Activated gamma-delta T cell (primary cell): ENCODE data around the gene MOV10L1.
"Not testable (repeated sequence)": the region's sequence is repeated elsewhere in the genome, so short reads cannot be mapped to it uniquely, and the experiment has no call there.

Experiments used
- DNase-seq: peaks from one replicate; lab custom pipeline; 2025; lab: John Stamatoyannopoulos, UW

MOV10L1 gene

DNA sequence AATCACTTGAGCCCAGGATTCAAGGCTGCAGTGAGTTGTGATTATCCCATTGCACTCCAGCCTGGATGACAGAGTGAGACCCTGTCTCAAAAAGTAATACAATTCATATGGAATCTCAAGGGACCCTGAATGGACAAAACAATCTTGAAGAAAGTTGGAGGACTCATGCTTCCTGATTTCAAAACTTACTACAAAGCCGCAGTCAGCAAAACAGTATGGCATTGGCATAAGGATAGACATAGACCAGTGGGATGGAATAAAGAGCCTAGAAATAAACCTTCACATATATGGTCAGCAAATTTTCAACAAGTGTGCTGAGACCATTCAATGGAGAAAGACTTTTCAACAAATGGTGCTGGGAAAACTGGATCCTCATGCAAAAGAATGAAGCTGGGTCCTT lies 113.5 kb downstream of the MOV10L1 start:
- DNase-seq = no peak

DNA sequence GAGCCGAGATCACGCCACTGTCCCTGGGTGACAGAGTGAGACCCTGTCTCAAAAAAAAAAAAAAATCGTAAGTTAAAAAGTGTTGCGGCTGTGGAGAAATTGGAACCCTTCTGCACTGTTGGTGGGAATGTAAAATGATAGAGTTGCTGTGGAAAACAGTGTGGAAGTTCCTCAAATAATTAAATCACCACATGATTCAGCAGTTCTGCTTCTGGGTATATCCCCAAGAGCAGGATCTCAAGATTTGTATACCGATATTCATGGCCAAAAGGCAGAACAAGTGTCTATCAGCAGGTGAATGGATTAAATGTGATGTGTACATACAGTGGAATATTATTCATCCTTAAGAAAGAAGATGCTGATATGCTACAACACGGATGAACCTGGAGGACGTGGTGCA lies 114.8 kb downstream of the MOV10L1 start:
- no peak for DNase-seq

- not testable (repeated sequence) for DNase-seq
These were observed 115.2 kb downstream of the MOV10L1 start for GRCh38 chr22:50204998-50205397.

GRCh38 chr22:50205781-50206569 lies 116.2 kb downstream of the MOV10L1 start:
- no peak for DNase-seq

DNA sequence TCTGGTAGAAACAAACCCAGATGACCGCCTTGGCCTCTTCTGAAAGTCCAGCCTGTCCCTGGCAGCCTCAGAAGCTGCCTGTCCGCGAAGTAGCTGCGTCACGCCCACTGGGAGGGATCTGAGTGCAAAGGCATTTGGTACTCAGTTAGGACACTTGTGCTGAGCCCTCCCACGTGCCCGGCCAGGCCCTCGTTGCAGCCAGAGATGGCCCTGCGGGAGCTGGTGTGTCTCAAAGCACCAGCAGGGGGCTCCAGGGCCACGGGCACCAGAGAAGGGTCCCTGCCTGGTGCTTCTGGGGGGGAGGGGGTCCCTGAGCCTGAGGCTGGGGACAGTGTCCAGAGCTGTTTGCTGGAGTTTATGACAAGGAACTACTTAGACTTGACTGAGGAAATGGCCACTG lies 116.8 kb downstream of the MOV10L1 start:
- DNase-seq = no peak

DNA sequence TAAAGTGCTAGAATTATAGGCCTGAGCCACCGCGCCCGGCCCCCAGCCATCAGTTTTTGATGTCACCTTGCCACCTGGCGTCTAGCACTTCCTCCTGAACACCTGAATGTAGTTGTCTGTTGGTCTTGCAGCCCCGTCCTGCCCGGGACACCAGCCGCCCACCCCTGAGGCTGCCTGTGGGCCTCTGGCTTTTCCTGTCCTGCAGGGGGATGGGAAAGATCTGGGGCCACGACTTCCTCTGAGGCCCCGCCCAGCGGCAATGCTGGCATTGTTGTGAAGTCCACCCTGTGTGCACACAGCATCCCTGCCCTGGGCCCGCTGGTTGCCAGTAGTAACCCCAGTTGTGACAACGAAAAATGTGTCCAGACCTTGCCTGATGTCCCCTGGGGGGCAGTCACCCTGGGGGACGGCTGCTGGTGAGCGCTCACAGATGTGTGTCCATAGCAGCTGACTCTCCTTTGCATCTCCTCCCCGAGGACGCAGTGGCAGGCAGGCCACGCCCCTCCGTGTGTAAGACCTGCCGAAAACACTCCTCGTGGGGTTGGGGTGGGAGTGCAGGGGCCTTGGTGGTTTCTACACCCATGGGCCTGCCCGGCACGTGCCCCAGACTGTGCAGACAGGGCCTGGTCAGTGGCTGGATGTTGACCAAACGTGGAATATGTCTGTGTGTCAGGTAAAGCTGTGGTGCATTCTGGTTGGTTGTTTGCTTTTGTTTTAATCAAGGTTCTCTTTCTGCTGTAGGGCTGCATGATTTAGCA lies 117.8 kb downstream of the MOV10L1 start:
- DNase-seq = no peak

DNA sequence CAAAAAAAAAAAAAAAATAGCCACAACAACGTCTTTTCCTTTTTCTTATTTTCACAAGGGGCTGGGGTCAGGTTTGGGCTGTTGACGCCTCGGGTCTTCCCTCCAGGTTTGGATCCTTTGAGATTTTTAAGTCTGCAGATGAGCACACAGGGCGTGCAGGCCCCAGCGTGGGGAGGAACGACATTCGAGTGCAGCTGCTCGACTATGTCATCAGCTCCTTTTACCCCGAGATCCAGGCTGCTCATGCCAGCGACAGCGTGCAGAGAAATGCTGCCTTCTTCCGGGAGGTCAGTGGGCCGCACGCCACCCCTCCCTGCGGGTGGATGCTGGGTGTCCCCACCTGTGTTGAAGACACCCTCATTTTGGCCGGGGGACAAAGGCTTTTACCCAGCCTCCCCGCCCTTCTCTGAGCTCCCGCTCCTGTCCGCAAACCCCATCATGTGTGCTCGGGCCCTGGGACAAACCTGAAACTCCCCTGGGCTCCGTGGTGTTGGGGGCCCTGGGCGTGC lies 118.7 kb downstream of the MOV10L1 start:
- DNase-seq = no peak

DNA sequence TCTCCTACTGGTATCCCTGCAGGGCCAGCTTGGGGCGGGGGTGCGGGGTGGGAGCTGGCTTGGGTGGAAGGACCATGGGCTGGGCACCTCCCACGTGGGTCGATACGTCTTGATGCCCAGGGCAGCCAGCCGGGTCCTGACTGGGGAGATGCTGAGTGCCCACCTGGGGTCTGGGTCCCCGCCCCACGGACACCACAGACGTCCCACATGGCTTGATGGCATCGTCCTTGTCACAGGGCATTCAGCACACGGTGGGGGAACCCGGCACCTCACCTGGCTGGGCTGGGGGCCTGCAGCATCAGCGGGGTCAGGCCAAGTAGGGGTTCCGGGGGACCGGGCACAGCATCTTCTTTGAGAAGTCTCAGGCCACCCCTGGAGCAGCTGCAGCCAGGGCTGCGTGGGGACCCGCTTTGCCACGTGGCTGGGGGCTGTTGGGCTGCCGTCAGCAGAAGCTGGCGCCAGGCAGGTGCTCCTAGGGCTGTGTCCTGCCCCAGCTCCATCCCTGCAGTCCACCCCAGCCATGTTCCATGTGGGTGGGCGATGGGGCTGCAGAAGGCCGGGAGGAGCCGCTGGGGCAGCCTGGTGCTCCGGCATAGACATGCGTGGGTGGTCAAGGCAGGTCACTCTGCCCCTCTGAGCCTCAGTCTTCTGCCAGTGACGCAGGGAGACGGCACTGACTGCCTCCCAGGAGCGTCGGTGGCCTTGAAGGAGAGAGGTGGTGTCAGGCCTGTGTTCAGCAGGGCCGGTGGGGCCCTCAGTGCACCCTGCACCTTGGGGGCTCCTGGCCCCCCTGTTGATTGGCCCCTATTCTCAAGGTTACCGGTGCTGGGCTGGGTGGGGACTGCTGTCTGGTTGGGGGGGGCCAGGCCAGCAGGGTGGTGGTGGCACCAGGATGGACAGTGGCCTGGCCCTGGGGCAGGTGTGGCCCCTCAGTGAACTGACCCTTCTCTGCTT lies 119.4 kb downstream of the MOV10L1 start:
- DNase-seq = no peak

GRCh38 chr22:50209893-50210292 lies 120.1 kb downstream of the MOV10L1 start:
- no peak for DNase-seq

- no peak for DNase-seq
These were observed 120.8 kb downstream of the MOV10L1 start for GRCh38 chr22:50210378-50211139.

- DNase-seq = no peak
These were observed 121.3 kb downstream of the MOV10L1 start for GRCh38 chr22:50211147-50211546.
